Astrocyte (in vitro differentiated cells and primary cell): Measurements from ENCODE around the gene WDR43. TPM values are rescaled to one million over a fixed set of nuclear protein-coding genes. Genes with fewer than 3 reads are reported as not detected.

Experiments used
- DNase-seq: peaks from one replicate; pipeline ENCODE4 v3.0.0-alpha.2; 2010; ENCODE audit warnings: low read depth
- FAIRE-seq: peaks from 2 replicates; lab custom pipeline; 2011; peaks lifted over from hg19 to GRCh38; lab: Jason Lieb, UNC
- H2AFZ ChIP-seq: 2 replicates; pipeline ENCODE4 v1.6.0; 2012; ENCODE audit warnings: low read depth, low read length, inconsistent platforms
- H3K27ac ChIP-seq: 2 replicates; pipeline ENCODE4 v1.5.1; 2011; ENCODE audit warnings: low read depth, low read length, inconsistent platforms
- H3K27me3 ChIP-seq: 2 replicates; pipeline ENCODE4 v1.6.0; 2011; ENCODE audit warnings: low read length, inconsistent platforms; ENCODE audit not compliant: insufficient read depth
- H3K36me3 ChIP-seq: 2 replicates; pipeline ENCODE4 v1.5.1; 2011; ENCODE audit warnings: low read length, inconsistent platforms; ENCODE audit not compliant: insufficient read depth
- H3K4me1 ChIP-seq: 2 replicates; pipeline ENCODE4 v1.5.1; 2011; ENCODE audit warnings: low read length, inconsistent platforms; ENCODE audit not compliant: insufficient read depth
- H3K4me2 ChIP-seq: 2 replicates; pipeline ENCODE4 v1.6.0; 2012; ENCODE audit warnings: low read length, inconsistent platforms
- H3K4me3 ChIP-seq: 2 replicates; pipeline ENCODE4 v1.5.1; 2011; ENCODE audit warnings: low read depth, mild to moderate bottlenecking, low read length, inconsistent platforms; ENCODE audit not compliant: insufficient read depth
- H3K79me2 ChIP-seq: 2 replicates; pipeline ENCODE4 v1.6.0; 2012; ENCODE audit warnings: mild to moderate bottlenecking, low read length, inconsistent platforms; ENCODE audit not compliant: insufficient read depth
- H3K9ac ChIP-seq: 2 replicates; pipeline ENCODE4 v1.6.0; 2012; ENCODE audit warnings: mild to moderate bottlenecking, low read length, inconsistent platforms
- H3K9me3 ChIP-seq: 2 replicates; pipeline ENCODE4 v1.5.1; 2012; ENCODE audit warnings: low read depth, mild to moderate bottlenecking, low read length, inconsistent platforms; ENCODE audit not compliant: insufficient read depth
- H4K20me1 ChIP-seq: 2 replicates; pipeline ENCODE4 v1.6.0; 2012; ENCODE audit warnings: low read length, inconsistent platforms; ENCODE audit not compliant: insufficient read depth
- H3K27ac Mint-ChIP-seq: one replicate; pipeline ENCODE4 v1.8.0; 2021; ENCODE audit warnings: mild to moderate bottlenecking, mixed read lengths; ENCODE audit not compliant: unreplicated experiment
- H3K27me3 Mint-ChIP-seq: one replicate; pipeline ENCODE4 v1.8.0; 2021; ENCODE audit warnings: low read depth, mixed read lengths; ENCODE audit not compliant: unreplicated experiment
- H3K36me3 Mint-ChIP-seq: one replicate; pipeline ENCODE4 v1.8.0; 2021; ENCODE audit warnings: low read depth, mixed read lengths; ENCODE audit not compliant: unreplicated experiment
- H3K4me1 Mint-ChIP-seq: one replicate; pipeline ENCODE4 v1.8.0; 2021; ENCODE audit warnings: low read depth, mixed read lengths; ENCODE audit not compliant: unreplicated experiment
- H3K4me3 Mint-ChIP-seq: one replicate; pipeline ENCODE4 v1.8.0; 2021; ENCODE audit warnings: mild to moderate bottlenecking, moderate library complexity, mixed read lengths; ENCODE audit not compliant: unreplicated experiment
- H3K9me3 Mint-ChIP-seq: one replicate; pipeline ENCODE4 v1.8.0; 2021; ENCODE audit warnings: mild to moderate bottlenecking, mixed read lengths; ENCODE audit not compliant: unreplicated experiment
- EZH2 ChIP-seq: IDR thresholded peaks from 2 replicates; pipeline ENCODE4 v1.6.1; 2012; ENCODE audit warnings: mild to moderate bottlenecking, low read length, inconsistent platforms; ENCODE audit not compliant: insufficient read depth
- total RNA-seq: library from RNA; stranded (reverse); gene quantifications from 2 replicates; pipeline ENCODE4 v1.2.1, GENCODE V29; 2021
- TF ChIP-seq, protein P1 (sequence below): IDR thresholded peaks from 2 replicates; pipeline ENCODE4 v1.5.1; 2011; ENCODE audit warnings: low read depth, mild to moderate bottlenecking, inconsistent platforms, low read length, moderate library complexity; ENCODE audit not compliant: insufficient read depth

WDR43 gene
- total RNA-seq, 1 donor from 2014 or later: 83.9 TPM

DNA sequence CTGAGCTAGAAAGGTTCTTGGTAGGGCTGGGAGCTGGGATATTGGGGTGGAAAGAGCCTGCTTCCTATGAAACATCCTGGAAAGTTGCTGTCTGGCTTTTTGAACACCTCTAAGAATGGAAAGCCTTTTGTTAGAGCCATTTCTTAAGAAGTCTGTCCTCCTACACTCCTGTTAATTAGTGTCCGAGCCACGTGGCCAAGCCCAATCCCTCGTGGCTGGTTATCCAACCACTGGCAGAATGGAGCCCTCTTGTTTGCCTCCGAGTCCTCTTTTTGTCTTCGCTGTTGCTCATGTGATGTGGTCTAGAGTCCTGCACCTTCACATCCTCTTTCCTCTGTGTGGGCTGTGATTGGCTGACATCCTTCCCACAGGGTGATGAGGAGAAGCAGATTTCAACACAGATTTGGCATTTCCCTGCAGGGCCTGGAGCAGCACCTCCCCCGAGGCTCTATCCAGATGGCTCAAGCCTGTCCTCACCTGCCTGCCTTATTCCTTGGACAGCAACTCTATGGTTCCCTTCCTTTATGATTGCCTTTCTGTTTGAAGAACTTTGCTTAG lies 78.4 kb downstream of the WDR43 start:
- H3K36me3 Mint-ChIP-seq: no peaks in the 10 kb centered on the region
- no peaks in the 10 kb centered on the region for H3K36me3 ChIP-seq
- H3K4me1 Mint-ChIP-seq: peaks cover 8% of the 10 kb centered on the region
- H3K4me3 ChIP-seq: no peak overlapping the region
- H3K4me2 ChIP-seq: no peak overlapping the region
- DNase-seq (no peak), FAIRE-seq (no peak)
- H3K9me3 ChIP-seq: no peaks in the 10 kb centered on the region
- TF ChIP-seq, protein P1, sequence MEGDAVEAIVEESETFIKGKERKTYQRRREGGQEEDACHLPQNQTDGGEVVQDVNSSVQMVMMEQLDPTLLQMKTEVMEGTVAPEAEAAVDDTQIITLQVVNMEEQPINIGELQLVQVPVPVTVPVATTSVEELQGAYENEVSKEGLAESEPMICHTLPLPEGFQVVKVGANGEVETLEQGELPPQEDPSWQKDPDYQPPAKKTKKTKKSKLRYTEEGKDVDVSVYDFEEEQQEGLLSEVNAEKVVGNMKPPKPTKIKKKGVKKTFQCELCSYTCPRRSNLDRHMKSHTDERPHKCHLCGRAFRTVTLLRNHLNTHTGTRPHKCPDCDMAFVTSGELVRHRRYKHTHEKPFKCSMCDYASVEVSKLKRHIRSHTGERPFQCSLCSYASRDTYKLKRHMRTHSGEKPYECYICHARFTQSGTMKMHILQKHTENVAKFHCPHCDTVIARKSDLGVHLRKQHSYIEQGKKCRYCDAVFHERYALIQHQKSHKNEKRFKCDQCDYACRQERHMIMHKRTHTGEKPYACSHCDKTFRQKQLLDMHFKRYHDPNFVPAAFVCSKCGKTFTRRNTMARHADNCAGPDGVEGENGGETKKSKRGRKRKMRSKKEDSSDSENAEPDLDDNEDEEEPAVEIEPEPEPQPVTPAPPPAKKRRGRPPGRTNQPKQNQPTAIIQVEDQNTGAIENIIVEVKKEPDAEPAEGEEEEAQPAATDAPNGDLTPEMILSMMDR: no peak
- no peak for TF ChIP-seq EZH2
- no peak overlapping the region for H3K9ac ChIP-seq
- H3K4me3 Mint-ChIP-seq: no peak overlapping the region
- no peak overlapping the region for H3K27ac ChIP-seq
- H3K27me3 ChIP-seq: no peaks in the 10 kb centered on the region
- H3K9me3 Mint-ChIP-seq: no peaks in the 10 kb centered on the region
- no peak overlapping the region for H3K27ac Mint-ChIP-seq
- no peaks in the 10 kb centered on the region for H3K79me2 ChIP-seq
- H2AFZ ChIP-seq: no peak overlapping the region
- peaks cover 8% of the 10 kb centered on the region for H3K27me3 Mint-ChIP-seq
- H3K4me1 ChIP-seq: peaks cover 12% of the 10 kb centered on the region
- no peaks in the 10 kb centered on the region for H4K20me1 ChIP-seq

DNA sequence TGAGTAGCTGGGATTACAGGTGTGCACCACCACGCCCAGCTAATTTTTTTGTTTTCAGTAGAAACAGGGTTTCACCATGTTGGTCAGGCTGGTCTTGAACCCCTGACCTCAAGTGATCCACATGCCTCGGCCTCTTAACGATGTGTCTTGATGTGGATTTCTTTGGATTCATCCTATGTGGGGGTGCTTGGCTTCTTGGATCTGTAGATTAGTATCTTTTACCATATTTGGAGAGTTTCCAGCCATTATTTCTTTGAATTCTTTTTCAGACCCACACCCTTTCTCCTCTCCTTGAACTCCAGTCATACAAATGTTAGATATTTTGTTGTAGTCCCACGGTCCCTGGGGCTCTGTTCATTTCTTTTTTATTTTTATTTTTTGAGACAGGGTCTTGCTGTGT lies 79.8 kb downstream of the WDR43 start:
- Histone ChIP-seq H3K9ac (no peak overlapping the region), H3K4me3 (no peak overlapping the region), H3K9me3 (no peaks in the 10 kb centered on the region), H3K36me3 (no peaks in the 10 kb centered on the region), H2AFZ (no peak overlapping the region), H3K4me1 (peaks cover 12% of the 10 kb centered on the region), H3K27ac (no peak overlapping the region), H4K20me1 (no peaks in the 10 kb centered on the region), H3K27me3 (no peaks in the 10 kb centered on the region), H3K79me2 (no peaks in the 10 kb centered on the region), H3K4me2 (no peak overlapping the region)
- H3K4me3 Mint-ChIP-seq: no peak overlapping the region
- peaks cover 16% of the 10 kb centered on the region for H3K27me3 Mint-ChIP-seq
- peaks cover 8% of the 10 kb centered on the region for H3K4me1 Mint-ChIP-seq
- DNase-seq (no peak), FAIRE-seq (no peak)
- no peak overlapping the region for H3K27ac Mint-ChIP-seq
- no peaks in the 10 kb centered on the region for H3K36me3 Mint-ChIP-seq
- TF ChIP-seq, protein P1: no peak
- no peak for TF ChIP-seq EZH2
- H3K9me3 Mint-ChIP-seq: no peaks in the 10 kb centered on the region

DNA sequence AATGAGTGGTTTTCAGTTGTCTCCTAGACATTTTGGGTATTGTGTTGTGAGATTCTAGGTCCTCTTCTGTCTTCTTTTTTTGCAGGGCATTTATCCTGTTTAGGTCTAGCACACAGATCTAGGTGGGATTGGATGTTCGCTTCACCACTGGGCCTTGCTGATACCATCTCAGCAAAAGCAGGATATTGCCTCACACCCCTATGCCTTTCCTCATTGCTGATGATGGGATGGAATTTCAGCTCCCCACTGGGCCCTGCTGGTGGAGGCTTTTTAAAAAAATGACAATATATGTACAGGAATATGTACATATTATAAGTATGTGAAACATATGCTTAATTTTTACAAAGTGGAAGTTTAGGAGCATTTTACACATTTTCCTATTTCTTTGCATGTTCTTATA lies 81.2 kb downstream of the WDR43 start:
- TF ChIP-seq, protein P1: no peak
- TF ChIP-seq EZH2: no peak
- H3K27ac Mint-ChIP-seq: peak overlapping the region; percentile 10

More for the DNA sequence above, 81.2 kb downstream of the WDR43 start:
- no peak overlapping the region for H3K9ac ChIP-seq
- DNase-seq (no peak), FAIRE-seq (no peak)
- H3K4me1 ChIP-seq: peaks cover 12% of the 10 kb centered on the region
- no peaks in the 10 kb centered on the region for H4K20me1 ChIP-seq
- H3K36me3 ChIP-seq: no peaks in the 10 kb centered on the region
- H3K4me3 Mint-ChIP-seq: no peak overlapping the region
- no peak overlapping the region for H3K4me2 ChIP-seq
- no peaks in the 10 kb centered on the region for H3K79me2 ChIP-seq
- no peaks in the 10 kb centered on the region for H3K9me3 ChIP-seq
- H3K27me3 Mint-ChIP-seq: peaks cover 22% of the 10 kb centered on the region
- no peak overlapping the region for H2AFZ ChIP-seq
- no peaks in the 10 kb centered on the region for H3K9me3 Mint-ChIP-seq
- peaks cover 8% of the 10 kb centered on the region for H3K4me1 Mint-ChIP-seq
- no peaks in the 10 kb centered on the region for H3K36me3 Mint-ChIP-seq
- no peak overlapping the region for H3K27ac ChIP-seq
- H3K4me3 ChIP-seq: no peak overlapping the region
- H3K27me3 ChIP-seq: no peaks in the 10 kb centered on the region
